GM18517 (cell line): Measurements from ENCODE around the gene MT1G.
"Not testable (repeated sequence)": the region's sequence is repeated elsewhere in the genome, so short reads cannot be mapped to it uniquely, and the experiment has no call there.

Source experiments
- ATAC-seq: cut with Tn5 transposase; IDR thresholded peaks from one replicate; pipeline ENCODE4 v1.9.1; 2021; ENCODE audit warnings: mild to moderate bottlenecking, moderate library complexity; ENCODE audit not compliant: unreplicated experiment

Gene MT1G

GRCh38 chr16:56667581-56668571 lies at the start of gene MT1G:
MT1G (minus strand) TSS chr16:56668065; CDS start chr16:56667993, 72 bp downstream.
- no peak for ATAC-seq

- not testable (repeated sequence) for ATAC-seq
Measured at GRCh38 chr16:56717532-56717931, 49.7 kb upstream of the MT1G start.

- ATAC-seq: no peak
Measured at GRCh38 chr16:56716761-56717160, 48.9 kb upstream of the MT1G start.

GRCh38 chr16:56715126-56715525 lies 47.3 kb upstream of the MT1G start:
- no peak for ATAC-seq

GRCh38 chr16:56713794-56714193 lies 45.9 kb upstream of the MT1G start:
- ATAC-seq: no peak

- no peak for ATAC-seq
Measured at GRCh38 chr16:56711862-56712261, 44.0 kb upstream of the MT1G start.

- no peak for ATAC-seq
Measured at GRCh38 chr16:56710181-56710737, 42.4 kb upstream of the MT1G start.

GRCh38 chr16:56709443-56710040 lies 41.7 kb upstream of the MT1G start:
- ATAC-seq: no peak

- no peak for ATAC-seq
Measured at GRCh38 chr16:56708525-56709442, 40.9 kb upstream of the MT1G start.

GRCh38 chr16:56702836-56703235 lies 35.0 kb upstream of the MT1G start:
- ATAC-seq: no peak

GRCh38 chr16:56701534-56701933 lies 33.7 kb upstream of the MT1G start:
- ATAC-seq: no peak

- ATAC-seq: no peak
Measured at GRCh38 chr16:56700631-56701030, 32.8 kb upstream of the MT1G start.

- no peak for ATAC-seq
Measured at GRCh38 chr16:56700195-56700594, 32.3 kb upstream of the MT1G start.

GRCh38 chr16:56697456-56698155 lies 29.7 kb upstream of the MT1G start:
- no peak for ATAC-seq

- no peak for ATAC-seq
Measured at GRCh38 chr16:56695246-56695645, 27.4 kb upstream of the MT1G start.

GRCh38 chr16:56691885-56692284 lies 24.0 kb upstream of the MT1G start:
- no peak for ATAC-seq

GRCh38 chr16:56690420-56691122 lies 22.7 kb upstream of the MT1G start:
- no peak for ATAC-seq

- ATAC-seq: no peak
Measured at GRCh38 chr16:56689171-56689570, 21.3 kb upstream of the MT1G start.

GRCh38 chr16:56688762-56689161 lies 20.9 kb upstream of the MT1G start:
- ATAC-seq: no peak

GRCh38 chr16:56686758-56687157 lies 18.9 kb upstream of the MT1G start:
- ATAC-seq: no peak
